ENCODE data around the gene KIAA1217.

The KIAA1217 gene

GRCh38 chr10:24208661-24209431 is at the start of gene KIAA1217:
KIAA1217 (plus strand) TSS chr10:24209138; CDS start chr10:24209194, 56 bp downstream.
- no peak for DNase-seq

GRCh38 chr10:24162206-24162985 is 46.5 kb upstream of the KIAA1217 start:
- DNase-seq: no peak

- no peak for DNase-seq
Observed at GRCh38 chr10:24163485-24163884, 45.5 kb upstream of the KIAA1217 start.

GRCh38 chr10:24168258-24169170 is 40.4 kb upstream of the KIAA1217 start:
- no peak for DNase-seq

GRCh38 chr10:24170199-24170598 is 38.7 kb upstream of the KIAA1217 start:
- DNase-seq: no peak

- no peak for DNase-seq
Observed at GRCh38 chr10:24172909-24173308, 36.0 kb upstream of the KIAA1217 start.

GRCh38 chr10:24174014-24174413 is 34.9 kb upstream of the KIAA1217 start:
- no peak for DNase-seq

- DNase-seq: no peak
Observed at GRCh38 chr10:24176658-24177057, 32.3 kb upstream of the KIAA1217 start.

- DNase-seq: no peak
Observed at GRCh38 chr10:24177636-24178035, 31.3 kb upstream of the KIAA1217 start.

- no peak for DNase-seq
Observed at GRCh38 chr10:24180891-24181290, 28.0 kb upstream of the KIAA1217 start.

GRCh38 chr10:24184455-24184854 is 24.5 kb upstream of the KIAA1217 start:
- no peak for DNase-seq

- no peak for DNase-seq
Observed at GRCh38 chr10:24193330-24193729, 15.6 kb upstream of the KIAA1217 start.

- DNase-seq: no peak
Observed at GRCh38 chr10:24197263-24197662, 11.7 kb upstream of the KIAA1217 start.

GRCh38 chr10:24201503-24202180 is 7.3 kb upstream of the KIAA1217 start:
- DNase-seq: no peak

- DNase-seq: no peak
Observed at GRCh38 chr10:24202181-24202570, 6.8 kb upstream of the KIAA1217 start.

- no peak for DNase-seq
Observed at GRCh38 chr10:24205821-24206220, 3.1 kb upstream of the KIAA1217 start.

GRCh38 chr10:24206334-24206733 is 2.6 kb upstream of the KIAA1217 start:
- DNase-seq: no peak

GRCh38 chr10:24206926-24207325 is 2.0 kb upstream of the KIAA1217 start:
- DNase-seq: no peak

- no peak for DNase-seq
Observed at GRCh38 chr10:24207341-24207740, 1.6 kb upstream of the KIAA1217 start.

GRCh38 chr10:24207781-24208611 is 942 bp upstream of the KIAA1217 start:
- no peak for DNase-seq

GRCh38 chr10:24209432-24209771 is 464 bp downstream of the KIAA1217 start:
- DNase-seq: peak; percentile 6
